Measurements from ENCODE around the gene MSMO1. TPM values are rescaled to one million over a fixed set of nuclear protein-coding genes. Genes with fewer than 3 reads are reported as not detected.
A peak's percentile ranks its signal among the peaks of the same experiment; 100 is the strongest.

Gene MSMO1
- total and polyA plus RNA-seq, 2 of the 8 experiments (the other 6 are each of a cell fraction or from before 2014, with no cell fraction given), result 79.8 to 109 TPM

- POLR2A ChIA-PET (ENCODE audit: partially characterized antibody), result no interaction called here
- no peak overlapping the region for H2AFZ ChIP-seq (ENCODE audit: low read length)
- 85% methylated on average over 6 of the region's 6 CpGs; no CpG with 5 or more reads in 1 of the 2 experiments for WGBS, 2 experiments (ENCODE audit: extremely low coverage in 1 of 2, insufficient coverage in 1 of 2, insufficient read length in 1 of 2, insufficient replicate concordance in 2 of 2, low coverage in 1 of 2, low lambda C conversion rate in 2 of 2, missing lambda C conversion rate in 1 of 2)
These were observed 34.4 kb upstream of the MSMO1 start for GRCh38 chr4:165293061-165293460.

More at GRCh38 chr4:165293061-165293460, 34.4 kb upstream of the MSMO1 start:
- H2BK12ac ChIP-seq (ENCODE audit: low read depth, low read length), result no peak overlapping the region
- H3K4me1 ChIP-seq (replicated peaks in 1 of 4; ENCODE audit: control insufficient read depth in 3 of 4, insufficient read depth in 4 of 4, low read length in 3 of 4), result no peaks in the 10 kb centered on the region
- no peak for TF ChIP-seq CHD1 (IDR thresholded peaks at IDR 0.05; ENCODE audit: low read depth, low read length)
- TF ChIP-seq CBX5 (IDR thresholded peaks at IDR 0.05; ENCODE audit: low read depth, low read length), result no peak
- no peak for TF ChIP-seq SP4 (IDR thresholded peaks at IDR 0.05; ENCODE audit: low read length)
- TF ChIP-seq ZNF274 (IDR thresholded peaks at IDR 0.05; ENCODE audit: borderline replicate concordance, extremely low read depth, low read length), result no peak
- no peak overlapping the region; a peak in 1 of 7 replicates for H3K9ac ChIP-seq (replicated peaks in 1 of 4; ENCODE audit: extremely low read depth in 1 of 4, low read depth in 3 of 4, low read length in 3 of 4)
- H4K8ac ChIP-seq (ENCODE audit: extremely low read depth, insufficient read depth, low read length), result no peak overlapping the region
- no peak overlapping the region for H4K5ac ChIP-seq (ENCODE audit: insufficient read length, low read depth, low read length)
- no peak overlapping the region for H3K23ac ChIP-seq (ENCODE audit: insufficient read length)
- H3K27me3 ChIP-seq (replicated peaks in 1 of 4; ENCODE audit: control insufficient read depth in 3 of 4, extremely low read depth in 1 of 4, insufficient read depth in 3 of 4, low read length in 3 of 4), result no peaks in the 10 kb centered on the region
- H3K79me2 ChIP-seq (ENCODE audit: control insufficient read depth in 1 of 2, insufficient read depth in 2 of 2, low read length in 2 of 2), result no peaks in the 10 kb centered on the region; a peak in 1 of 4 replicates
- no peak overlapping the region for H3K4me2 ChIP-seq (ENCODE audit: insufficient read depth in 1 of 2, low read depth in 2 of 2, low read length in 2 of 2)
- no peak overlapping the region for H3K4ac ChIP-seq (replicated peaks; ENCODE audit: insufficient read length, low read depth, low read length)
- no peaks in the 10 kb centered on the region for H3K79me1 ChIP-seq (ENCODE audit: low read depth, low read length)
- H2BK15ac ChIP-seq (ENCODE audit: low read length), result no peak overlapping the region
- H2BK120ac ChIP-seq (replicated peaks; ENCODE audit: low read depth, low read length), result no peak overlapping the region
- H3K4me3 ChIP-seq (ENCODE audit: extremely low read depth in 1 of 4, insufficient read depth in 2 of 4, low read depth in 3 of 4, low read length in 4 of 4), result no peak overlapping the region
- H3K14ac ChIP-seq (ENCODE audit: insufficient read length), result no peak overlapping the region
- H3K56ac ChIP-seq (replicated peaks; ENCODE audit: insufficient read length, low read depth, low read length), result no peak overlapping the region
- no peak overlapping the region for H4K91ac ChIP-seq (replicated peaks; ENCODE audit: insufficient read length, low read length)
- CTCF ChIA-PET (ENCODE audit: partially characterized antibody), result interaction anchor here (0.6 kb wide), 1 partner anchor 49 kb away, joined by 3 read pairs; no protein-coding TSS in a partner anchor
- H2AK5ac ChIP-seq (ENCODE audit: low read depth, low read length), result no peak overlapping the region
- H3K9me3 ChIP-seq (ENCODE audit: insufficient read depth in 2 of 2, low read depth in 1 of 2, low read length in 1 of 2), result no peaks in the 10 kb centered on the region
- H3K23me2 ChIP-seq (ENCODE audit: low read depth, low read length), result no peaks in the 10 kb centered on the region
- DNase-seq (ENCODE audit: low read depth in 1 of 2, low spot score in 2 of 2) (peak in 1 of 2 experiments; percentile 17), FAIRE-seq (no peak)
- H4K20me1 ChIP-seq (replicated peaks in 1 of 2; ENCODE audit: control insufficient read depth in 1 of 2, insufficient read depth in 2 of 2, low read length in 2 of 2), result no peaks in the 10 kb centered on the region
- H2BK5ac ChIP-seq (ENCODE audit: low read depth, low read length), result no peak overlapping the region
- H3K27ac ChIP-seq (ENCODE audit: low read depth, low read length), result no peak overlapping the region
- no peak overlapping the region for H3K18ac ChIP-seq (ENCODE audit: extremely low read depth, low read length)
- H2BK20ac ChIP-seq (ENCODE audit: low read length), result no peak overlapping the region
- H3K36me3 ChIP-seq (ENCODE audit: control insufficient read depth in 2 of 4, insufficient read depth in 4 of 4, low read length in 3 of 4), result peaks cover 0 to 7% (median 2%) of the 10 kb centered on the region in 4 experiments; a peak in 2 of 8 replicates
